ENCODE data around the gene AHSG.
"Not testable (repeated sequence)": the region's sequence is repeated elsewhere in the genome, so short reads cannot be mapped to it uniquely, and the experiment has no call there.

Gene AHSG
- 0 reads per million in 2 experiments for total RNA-seq

GRCh38 chr3:186612721-186613636, at the start of gene AHSG:
Gene AHSG (plus strand): TSS chr3:186613060. CDS start chr3:186613142, 82 bp downstream.
- DNase-seq (ENCODE audit: low read depth), result no peak

DNA sequence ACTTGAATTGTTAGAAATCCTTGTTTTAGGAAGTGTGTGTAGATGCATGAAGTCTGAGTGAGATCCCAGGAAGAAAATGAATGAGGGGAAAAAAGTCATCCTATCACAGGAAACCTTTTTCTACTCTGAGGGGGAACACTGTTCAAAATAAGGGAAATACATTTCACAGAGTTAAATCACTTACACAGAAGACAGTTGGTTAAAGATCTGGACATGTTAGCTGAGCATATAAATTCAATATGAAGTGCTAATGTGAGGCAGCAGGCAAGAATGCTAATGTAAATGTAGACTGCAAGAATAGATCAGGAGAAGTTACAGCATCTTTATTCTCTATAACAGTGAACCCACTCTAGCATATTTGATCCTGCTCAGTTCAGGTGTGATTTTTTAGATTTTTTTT, 48.3 kb upstream of the AHSG start:
- DNase-seq (ENCODE audit: low read depth), result no peak

- no peak for DNase-seq (ENCODE audit: low read depth)
Measured at GRCh38 chr3:186566772-186567071, 46.1 kb upstream of the AHSG start.

GRCh38 chr3:186567072-186567921, 45.6 kb upstream of the AHSG start, which contains the start of gene TBCCD1:
Gene TBCCD1 (minus strand): TSS chr3:186567339. CDS start chr3:186564329, 3,010 bp downstream.
- DNase-seq (ENCODE audit: low read depth), result peak; percentile 91

- not testable (repeated sequence) for DNase-seq (ENCODE audit: low read depth)
Measured at GRCh38 chr3:186569361-186569760, 43.5 kb upstream of the AHSG start.

- DNase-seq (ENCODE audit: low read depth), result no peak
Measured at GRCh38 chr3:186569779-186570095, 43.1 kb upstream of the AHSG start.

GRCh38 chr3:186570096-186570940, 42.5 kb upstream of the AHSG start, which contains the start of gene DNAJB11:
Gene DNAJB11 (plus strand): TSS chr3:186570720. CDS start chr3:186570898, 178 bp downstream.
- peak; percentile 99 for DNase-seq (ENCODE audit: low read depth)

GRCh38 chr3:186570941-186571643, 41.8 kb upstream of the AHSG start:
- no peak for DNase-seq (ENCODE audit: low read depth)

- no peak for DNase-seq (ENCODE audit: low read depth)
Measured at GRCh38 chr3:186571644-186572013, 41.2 kb upstream of the AHSG start.

DNA sequence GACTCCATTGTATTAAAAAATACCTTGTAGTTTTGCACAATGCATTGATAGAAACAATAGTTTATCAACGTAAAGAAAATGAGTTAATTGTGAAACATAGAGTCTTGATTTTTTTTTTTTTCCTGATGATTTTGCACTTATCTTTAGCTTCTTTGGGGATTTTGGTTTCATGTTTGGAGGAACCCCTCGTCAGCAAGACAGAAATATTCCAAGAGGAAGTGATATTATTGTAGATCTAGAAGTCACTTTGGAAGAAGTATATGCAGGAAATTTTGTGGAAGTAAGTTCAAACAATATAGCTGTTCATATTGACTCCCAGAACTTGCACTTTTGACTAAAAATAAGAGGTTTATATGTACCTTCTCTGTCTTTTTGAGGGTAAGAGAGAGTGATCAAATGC, 35.3 kb upstream of the AHSG start:
- DNase-seq (ENCODE audit: low read depth), result no peak

- no peak for DNase-seq (ENCODE audit: low read depth)
Measured at GRCh38 chr3:186580785-186581184, 32.1 kb upstream of the AHSG start.

DNA sequence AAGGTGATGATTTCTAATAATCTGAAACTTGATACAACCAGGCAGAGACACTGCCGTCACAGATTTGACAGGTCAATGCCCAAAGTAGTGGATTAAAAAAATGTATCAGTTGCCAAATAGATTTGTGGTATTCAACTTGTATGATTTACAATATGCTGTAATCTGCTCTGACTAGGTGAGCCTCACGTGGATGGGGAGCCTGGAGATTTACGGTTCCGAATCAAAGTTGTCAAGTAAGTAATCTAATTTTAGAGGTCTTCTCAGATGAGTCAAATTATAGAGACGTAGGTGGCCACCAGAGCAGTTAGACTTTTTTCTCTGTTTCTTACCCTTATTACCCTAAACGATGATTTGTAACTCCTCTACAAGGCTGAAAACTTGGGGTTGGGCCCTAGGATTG, 30.3 kb upstream of the AHSG start:
- DNase-seq (ENCODE audit: low read depth), result no peak

DNA sequence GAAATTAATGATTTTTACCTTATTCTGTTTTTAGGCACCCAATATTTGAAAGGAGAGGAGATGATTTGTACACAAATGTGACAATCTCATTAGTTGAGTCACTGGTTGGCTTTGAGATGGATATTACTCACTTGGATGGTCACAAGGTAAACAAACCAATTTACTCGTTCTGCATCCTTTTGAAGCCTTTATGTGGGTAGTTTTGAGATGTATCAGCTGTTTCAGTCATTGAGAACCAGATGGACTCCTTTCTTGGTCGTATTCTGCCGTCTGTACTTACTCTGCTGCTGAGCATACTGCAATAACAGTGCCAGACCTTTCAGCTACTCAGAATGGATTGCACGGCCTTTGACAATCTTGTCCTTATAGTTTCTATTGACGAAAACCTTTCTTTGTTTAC, 29.0 kb upstream of the AHSG start:
- DNase-seq (ENCODE audit: low read depth), result no peak

- DNase-seq (ENCODE audit: low read depth), result not testable (repeated sequence)
Measured at GRCh38 chr3:186586245-186586644, 26.6 kb upstream of the AHSG start.

DNA sequence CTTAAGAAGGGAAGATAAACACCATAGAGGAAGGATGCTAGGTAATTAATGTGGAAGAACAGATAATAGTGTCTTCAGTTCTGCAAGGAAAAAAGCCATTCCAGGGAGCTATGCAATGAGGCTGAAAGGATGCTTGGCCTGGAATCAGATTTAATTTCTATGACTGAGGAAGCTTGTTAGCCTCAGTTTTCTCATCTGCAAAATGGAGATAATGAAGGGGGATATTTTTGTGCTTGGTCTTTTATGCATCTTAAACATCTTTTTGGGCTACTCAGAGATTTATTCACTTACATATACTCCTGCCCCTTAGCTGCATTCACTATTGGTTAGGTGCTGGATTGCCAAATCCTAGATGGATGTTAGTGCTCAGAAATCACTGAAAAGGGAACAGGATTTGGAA, 25.7 kb upstream of the AHSG start:
- no peak for DNase-seq (ENCODE audit: low read depth)

DNA sequence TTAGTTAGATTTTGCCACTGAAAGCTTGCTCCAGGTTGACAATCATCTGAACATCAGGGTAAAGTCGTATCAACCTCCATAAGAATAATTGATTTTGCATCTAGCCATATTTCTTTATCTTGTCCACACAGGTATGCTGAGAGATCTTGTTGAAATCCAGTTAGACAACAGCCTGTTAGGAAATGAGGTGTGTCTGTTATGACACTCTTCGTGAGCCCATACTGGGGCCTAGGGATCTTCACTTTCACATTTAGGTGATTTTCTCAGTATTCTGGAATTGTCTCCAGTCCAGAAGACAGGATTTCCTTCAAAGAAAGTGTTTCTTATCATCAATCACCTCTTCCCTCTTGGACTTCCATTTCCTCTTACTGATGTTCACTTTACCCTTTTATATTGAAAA, 24.2 kb upstream of the AHSG start:
- DNase-seq (ENCODE audit: low read depth), result no peak

GRCh38 chr3:186589121-186589520, 23.7 kb upstream of the AHSG start:
- DNase-seq (ENCODE audit: low read depth), result no peak

DNA sequence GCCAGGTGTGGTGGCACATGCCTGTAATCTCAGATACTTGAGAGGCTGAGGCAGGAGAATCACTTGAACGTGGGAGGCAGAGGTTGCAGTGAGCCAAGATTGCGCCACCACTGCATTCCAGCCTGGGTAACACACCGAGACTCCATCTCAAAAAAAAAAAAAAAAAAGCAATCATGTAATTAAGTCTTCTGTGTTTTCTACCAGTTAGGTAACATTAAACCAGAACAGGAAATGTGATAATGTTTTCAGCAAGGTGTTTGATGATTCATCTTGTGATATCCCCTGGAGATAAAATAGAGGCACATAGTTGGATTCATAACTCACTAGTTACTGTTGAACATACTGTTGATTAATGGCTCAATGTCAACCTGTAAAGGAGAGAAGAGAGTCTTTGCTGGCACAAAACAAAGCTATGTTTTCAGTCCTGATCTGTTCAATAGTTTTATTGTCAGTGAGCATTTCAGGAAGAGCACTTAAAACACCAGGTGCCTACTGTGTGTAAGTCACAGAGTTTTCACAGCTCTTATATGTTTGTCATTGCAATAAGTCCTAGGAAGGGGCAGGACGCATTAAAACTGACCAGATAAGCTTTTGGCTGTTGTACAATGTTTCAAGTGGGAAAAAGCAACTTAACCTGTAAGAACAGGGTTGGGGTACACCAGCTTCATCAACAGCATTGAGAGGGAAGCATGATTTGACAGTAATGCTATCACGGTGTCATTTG, 22.8 kb upstream of the AHSG start:
- no peak for DNase-seq (ENCODE audit: low read depth)

DNA sequence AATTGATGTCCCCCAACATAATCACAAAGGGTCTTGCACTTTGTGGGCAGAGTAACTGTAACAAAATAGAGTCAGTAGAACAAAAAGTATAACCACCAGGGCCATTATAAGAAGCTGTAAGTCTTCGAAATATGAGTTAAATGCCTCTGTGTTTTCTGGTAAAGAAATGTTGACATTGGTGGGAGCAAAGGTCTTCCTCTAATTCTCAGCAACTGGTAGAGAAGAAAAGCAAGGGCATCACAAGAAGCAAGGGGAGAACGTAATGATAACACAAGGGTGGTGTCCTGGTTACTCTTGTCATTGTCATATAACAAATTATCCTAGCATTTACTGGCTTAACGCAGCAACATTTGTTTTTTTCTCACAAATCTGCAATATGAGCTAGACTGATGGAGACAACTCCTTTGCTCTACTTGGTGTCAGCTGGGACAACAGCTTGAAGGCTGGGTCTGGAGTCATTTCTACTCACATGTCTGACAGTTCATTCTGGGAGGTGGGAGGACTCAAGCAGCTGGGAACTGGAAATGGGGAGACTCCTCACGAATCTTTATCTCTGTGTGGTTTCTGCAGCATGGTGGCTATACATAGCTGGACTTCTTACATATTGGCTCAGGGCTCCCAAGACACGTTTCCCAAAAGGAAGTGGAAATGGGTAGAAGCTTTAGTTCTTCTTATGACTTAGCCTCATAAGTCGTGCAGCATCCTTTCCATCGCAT, 22.1 kb upstream of the AHSG start:
- DNase-seq (ENCODE audit: low read depth), result no peak

- DNase-seq (ENCODE audit: low read depth), result no peak
Measured at GRCh38 chr3:186592682-186593081, 20.2 kb upstream of the AHSG start.

Measured in T follicular helper cell (primary cell).